Prostate gland (tissue), 2 donors: Measurements from ENCODE around the gene ANKRD9. TPM values are rescaled to one million over a fixed set of nuclear protein-coding genes. Genes with fewer than 3 reads are reported as not detected.
A peak's percentile ranks its signal among the peaks of the same experiment; 100 is the strongest.

Experiments used
- DNase-seq: peaks from one replicate; pipeline ENCODE4 v3.0.0-alpha.2; 2019; ENCODE audit warnings: low spot score
- H3K27ac ChIP-seq, 2 donors: fragments of 200-600 bp; sonication (generic); 2 replicates each; pipeline ENCODE4 v1.5.1; 2017 to 2019
- H3K27me3 ChIP-seq: fragments of 200-600 bp; sonication (generic); replicated peaks from 2 replicates; pipeline ENCODE4 v1.5.1; 2019; ENCODE audit not compliant: insufficient read depth
- H3K36me3 ChIP-seq, 2 donors: fragments of 200-600 bp; sonication (generic); 1 replicate in 1 of 2; 2 replicates in 1 of 2; pipeline versions ENCODE4 v1.5.1 to v1.8.1; 2017 to 2019
- H3K4me1 ChIP-seq: fragments of 200-600 bp; sonication (generic); replicated peaks from 2 replicates; pipeline ENCODE4 v1.5.1; 2019
- H3K4me3 ChIP-seq, 2 donors: fragments of 200-600 bp; sonication (generic); 2 replicates each; pipeline ENCODE4 v1.5.1; 2017 to 2019
- H3K9me3 ChIP-seq: fragments of 200-600 bp; sonication (generic); 2 replicates; pipeline ENCODE4 v1.5.1; 2017
- POLR2A ChIP-seq: fragments of 450-650 bp; IDR thresholded peaks from one replicate; pipeline ENCODE4 v1.6.1; 2016; ENCODE audit warnings: antibody characterized with exemption, mild to moderate bottlenecking
- POLR2AphosphoS5 ChIP-seq: sonication (generic); formaldehyde crosslinking; IDR thresholded peaks from one replicate; pipeline ENCODE4 v1.6.1; 2017; ENCODE audit warnings: antibody characterized with exemption
- WGBS: methylation state at CpG from one replicate; pipeline ENCODE4 v1.1.5; 2018; 5-methylcytosine and 5-hydroxymethylcytosine counted together
- intact Hi-C: fragments of 100-400 bp; cut with DNase I; formaldehyde crosslinking; loops from one replicate; pipeline ENCODE4 v1.14.2; 2022
- total RNA-seq, 2 donors: library from RNA; depleted of rRNA; stranded (reverse); fragments of >200 nt; gene quantifications; one replicate each; pipeline ENCODE4 v1.1.0, GENCODE V29; 2016
- TF ChIP-seq, protein P1 (sequence below), 4 experiments: fragments of 200-600 bp in 2 of 4; fragments of 450-650 bp in 2 of 4; sonication (generic) in 2 of 4; IDR thresholded peaks; 1 replicate in 3 of 4; 2 replicates in 1 of 4; pipeline ENCODE4 v1.5.1; 2016 to 2019; ENCODE audit warnings: antibody characterized with exemption in 4 of 4, mild to moderate bottlenecking in 2 of 4, moderate library complexity in 2 of 4

The ANKRD9 gene
- total RNA-seq, 2 donors from 2014 or later: 81.1 to 81.5 TPM

DNA sequence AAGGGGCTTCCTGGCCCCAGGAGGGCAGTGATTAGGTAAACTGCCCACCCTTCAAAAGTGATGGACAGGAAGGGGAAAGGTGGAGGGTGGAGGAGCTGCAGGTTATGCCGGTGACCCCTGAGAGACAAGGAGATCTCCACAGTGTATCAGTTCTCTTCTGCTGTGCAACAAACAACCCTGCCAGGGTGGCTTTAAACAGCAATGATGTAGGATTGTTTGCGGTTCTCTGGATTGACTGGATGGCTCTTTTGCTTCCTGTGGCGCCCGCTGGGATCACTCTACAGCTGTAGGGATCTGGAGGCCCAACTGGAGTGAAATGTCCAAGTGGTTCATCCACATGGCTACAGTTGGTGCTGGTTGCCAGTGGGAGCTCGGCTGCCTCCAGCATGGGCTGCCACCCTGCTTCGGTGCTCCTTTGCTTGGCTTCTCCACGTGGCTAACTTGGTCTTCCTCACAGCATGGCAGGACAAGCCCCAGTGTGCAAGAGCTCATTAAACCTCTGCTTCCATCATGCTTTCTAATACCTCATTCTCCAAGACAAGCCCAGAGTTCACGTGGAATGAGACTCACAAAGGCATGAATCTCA lies 8.6 kb upstream of the ANKRD9 start:
- H3K9me3 ChIP-seq: no peaks in the 10 kb centered on the region
- no peak overlapping the region for H3K4me3 ChIP-seq
- no peaks in the 10 kb centered on the region for H3K36me3 ChIP-seq
- no peak for DNase-seq
- H3K27me3 ChIP-seq: no peaks in the 10 kb centered on the region
- no peak overlapping the region for H3K27ac ChIP-seq
- intact Hi-C loops: no loop called here
- H3K4me1 ChIP-seq: peaks cover 4% of the 10 kb centered on the region
- 86% methylated on average over 8 of the region's 8 CpGs for WGBS
- TF ChIP-seq POLR2A: no peak

GRCh38 chr14:102517392-102518062 lies 8.0 kb upstream of the ANKRD9 start:
- intact Hi-C loops: loop anchor here (1.0 kb wide), 1 partner anchor 79 kb away; no protein-coding TSS in a partner anchor
- no peaks in the 10 kb centered on the region for H3K36me3 ChIP-seq
- no peak for DNase-seq
- H3K27me3 ChIP-seq: no peaks in the 10 kb centered on the region
- H3K27ac ChIP-seq: peak overlapping the region; percentile 31 to 77
- peaks cover 4% of the 10 kb centered on the region for H3K4me1 ChIP-seq
- TF ChIP-seq POLR2A (peak; percentile 6), POLR2AphosphoS5 (no peak)
- TF ChIP-seq, protein P1, sequence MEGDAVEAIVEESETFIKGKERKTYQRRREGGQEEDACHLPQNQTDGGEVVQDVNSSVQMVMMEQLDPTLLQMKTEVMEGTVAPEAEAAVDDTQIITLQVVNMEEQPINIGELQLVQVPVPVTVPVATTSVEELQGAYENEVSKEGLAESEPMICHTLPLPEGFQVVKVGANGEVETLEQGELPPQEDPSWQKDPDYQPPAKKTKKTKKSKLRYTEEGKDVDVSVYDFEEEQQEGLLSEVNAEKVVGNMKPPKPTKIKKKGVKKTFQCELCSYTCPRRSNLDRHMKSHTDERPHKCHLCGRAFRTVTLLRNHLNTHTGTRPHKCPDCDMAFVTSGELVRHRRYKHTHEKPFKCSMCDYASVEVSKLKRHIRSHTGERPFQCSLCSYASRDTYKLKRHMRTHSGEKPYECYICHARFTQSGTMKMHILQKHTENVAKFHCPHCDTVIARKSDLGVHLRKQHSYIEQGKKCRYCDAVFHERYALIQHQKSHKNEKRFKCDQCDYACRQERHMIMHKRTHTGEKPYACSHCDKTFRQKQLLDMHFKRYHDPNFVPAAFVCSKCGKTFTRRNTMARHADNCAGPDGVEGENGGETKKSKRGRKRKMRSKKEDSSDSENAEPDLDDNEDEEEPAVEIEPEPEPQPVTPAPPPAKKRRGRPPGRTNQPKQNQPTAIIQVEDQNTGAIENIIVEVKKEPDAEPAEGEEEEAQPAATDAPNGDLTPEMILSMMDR (IDR thresholded peaks at IDR 0.05): no peak
- peak overlapping the region; percentile 60 to 75 for H3K4me3 ChIP-seq
- no peaks in the 10 kb centered on the region for H3K9me3 ChIP-seq
- WGBS: 44% methylated on average over 25 of the region's 37 CpGs

- H3K27me3 ChIP-seq: no peaks in the 10 kb centered on the region
- H3K27ac ChIP-seq: peak overlapping the region; percentile 31 to 77
- H3K4me3 ChIP-seq: peak overlapping the region; percentile 60 to 75
- 2% methylated on average over 17 of the region's 95 CpGs for WGBS
- peaks cover 4% of the 10 kb centered on the region for H3K4me1 ChIP-seq
- no peak for TF ChIP-seq POLR2A
- TF ChIP-seq, protein P1 (IDR thresholded peaks at IDR 0.05): peak; percentile 94 to 100 (median 97)
- H3K9me3 ChIP-seq: no peaks in the 10 kb centered on the region
- no peaks in the 10 kb centered on the region for H3K36me3 ChIP-seq
- intact Hi-C loops: loop anchor here (1.0 kb wide), 1 partner anchor 78 kb away; no protein-coding TSS in a partner anchor
- no peak for DNase-seq
Measured at GRCh38 chr14:102516531-102517391, 7.2 kb upstream of the ANKRD9 start.

- TF ChIP-seq POLR2A (no peak), POLR2AphosphoS5 (no peak)
- TF ChIP-seq, protein P1 (IDR thresholded peaks at IDR 0.05): no peak
- H3K9me3 ChIP-seq: no peaks in the 10 kb centered on the region
- intact Hi-C loops: loop anchor here (5.0 kb wide), 1 partner anchor 193 kb away; no protein-coding TSS in a partner anchor
Measured at GRCh38 chr14:102514987-102515733, 5.6 kb upstream of the ANKRD9 start.

More at GRCh38 chr14:102514987-102515733, 5.6 kb upstream of the ANKRD9 start:
- DNase-seq: no peak
- H3K4me3 ChIP-seq: no peak overlapping the region
- WGBS: 87% methylated on average over 12 of the region's 12 CpGs
- no peaks in the 10 kb centered on the region for H3K27me3 ChIP-seq
- H3K36me3 ChIP-seq: no peaks in the 10 kb centered on the region
- peaks cover 7% of the 10 kb centered on the region for H3K4me1 ChIP-seq
- no peak overlapping the region for H3K27ac ChIP-seq
